H1 (cell line): Measurements from ENCODE around the gene EPB41L4A. TPM values are rescaled to one million over a fixed set of nuclear protein-coding genes. Genes with fewer than 3 reads are reported as not detected.

Source experiments
- BACH1 ChIP-seq: IDR thresholded peaks from 2 replicates; pipeline ENCODE4 v1.6.1; 2012; ENCODE audit warnings: low read length, improper control_type of control experiment
- GABPA ChIP-seq: IDR thresholded peaks from 2 replicates; pipeline ENCODE4 v1.6.1; 2011; ENCODE audit warnings: mild to moderate bottlenecking, low read length, moderate library complexity, borderline replicate concordance; ENCODE audit not compliant: insufficient read depth
- NRF1 ChIP-seq: IDR thresholded peaks from 2 replicates; pipeline ENCODE4 v1.6.1; 2011; ENCODE audit warnings: mild to moderate bottlenecking, low read depth, low read length, improper control_type of control experiment
- POLR2AphosphoS5 ChIP-seq: IDR thresholded peaks from 2 replicates; pipeline ENCODE4 v1.6.1; 2011; ENCODE audit warnings: low read depth, low read length
- SRF ChIP-seq: IDR thresholded peaks from 2 replicates; pipeline ENCODE4 v1.6.1; 2011; ENCODE audit warnings: mild to moderate bottlenecking, low read depth, low read length, moderate library complexity
- SUZ12 ChIP-seq: fragments of 200-600 bp; sonication (generic); IDR thresholded peaks from 2 replicates; pipeline ENCODE4 v1.6.1; 2012; ENCODE audit warnings: mild to moderate bottlenecking, inconsistent platforms, low read length, moderate library complexity, mixed read lengths
- polyA plus RNA-seq, 7 experiments: library from polyadenylated mRNA; depleted of rRNA in 3 of 7; stranded (reverse) in 5 of 7; unstranded in 2 of 7; fragments of >200 nt in 5 of 7; fragments of 200-250 nt in 2 of 7; gene quantifications; 1 replicate in 5 of 7; 2 replicates in 1 of 7; 4 replicates in 1 of 7; pipeline versions ENCODE4 v1.2.1 to v1.2.3, GENCODE V29; 2011 to 2013; ENCODE audit warnings: missing spikeins in 2 of 7, mixed read lengths in 2 of 7
- total RNA-seq: library from RNA; stranded (reverse); fragmentation: NEBNext Ultra II Directional; extraction: Animal tissue kit (Norgen Biotek cat#: 25700); gene quantifications from 2 replicates; pipeline ENCODE4 v1.2.1, GENCODE V29; 2021

The EPB41L4A gene
- total and polyA plus RNA-seq, 2 of the 8 experiments (the other 6 are each of a cell fraction or from before 2014, with no cell fraction given): 1.6 to 4.6 TPM

- no peak for TF ChIP-seq SUZ12
- TF ChIP-seq POLR2AphosphoS5: no peak
- TF ChIP-seq NRF1: no peak
- no peak for TF ChIP-seq GABPA
- no peak for TF ChIP-seq BACH1
- no peak for TF ChIP-seq SRF
Observed at GRCh38 chr5:112156211-112156610, 262.9 kb downstream of the EPB41L4A start (continued).
